GM21723 (cell line): ENCODE measurements around the gene KRTAP29-1.
"Not testable (repeated sequence)": the region's sequence is repeated elsewhere in the genome, so short reads cannot be mapped to it uniquely, and the experiment has no call there.

Experiments used
- ATAC-seq: cut with Tn5 transposase; IDR thresholded peaks from one replicate; pipeline ENCODE4 v1.9.1; 2021; ENCODE audit warnings: mild to moderate bottlenecking, moderate library complexity; ENCODE audit not compliant: unreplicated experiment

The KRTAP29-1 gene, protein sequence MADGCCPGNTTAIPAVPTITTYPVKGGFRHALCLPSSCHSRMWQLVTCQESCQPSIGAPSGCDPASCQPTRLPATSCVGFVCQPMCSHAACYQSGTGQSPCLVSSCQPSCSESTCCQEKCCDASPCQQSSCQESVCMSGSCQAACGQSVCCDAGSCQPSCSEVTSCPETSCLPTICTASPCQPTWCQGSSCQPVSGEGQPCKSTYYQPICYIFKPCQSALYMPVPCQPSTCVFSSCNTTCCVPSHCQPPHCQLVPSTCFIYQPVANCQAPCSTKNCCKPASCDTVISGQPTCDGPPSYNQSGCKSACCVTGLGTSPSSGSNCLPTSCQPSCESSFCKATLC

DNA sequence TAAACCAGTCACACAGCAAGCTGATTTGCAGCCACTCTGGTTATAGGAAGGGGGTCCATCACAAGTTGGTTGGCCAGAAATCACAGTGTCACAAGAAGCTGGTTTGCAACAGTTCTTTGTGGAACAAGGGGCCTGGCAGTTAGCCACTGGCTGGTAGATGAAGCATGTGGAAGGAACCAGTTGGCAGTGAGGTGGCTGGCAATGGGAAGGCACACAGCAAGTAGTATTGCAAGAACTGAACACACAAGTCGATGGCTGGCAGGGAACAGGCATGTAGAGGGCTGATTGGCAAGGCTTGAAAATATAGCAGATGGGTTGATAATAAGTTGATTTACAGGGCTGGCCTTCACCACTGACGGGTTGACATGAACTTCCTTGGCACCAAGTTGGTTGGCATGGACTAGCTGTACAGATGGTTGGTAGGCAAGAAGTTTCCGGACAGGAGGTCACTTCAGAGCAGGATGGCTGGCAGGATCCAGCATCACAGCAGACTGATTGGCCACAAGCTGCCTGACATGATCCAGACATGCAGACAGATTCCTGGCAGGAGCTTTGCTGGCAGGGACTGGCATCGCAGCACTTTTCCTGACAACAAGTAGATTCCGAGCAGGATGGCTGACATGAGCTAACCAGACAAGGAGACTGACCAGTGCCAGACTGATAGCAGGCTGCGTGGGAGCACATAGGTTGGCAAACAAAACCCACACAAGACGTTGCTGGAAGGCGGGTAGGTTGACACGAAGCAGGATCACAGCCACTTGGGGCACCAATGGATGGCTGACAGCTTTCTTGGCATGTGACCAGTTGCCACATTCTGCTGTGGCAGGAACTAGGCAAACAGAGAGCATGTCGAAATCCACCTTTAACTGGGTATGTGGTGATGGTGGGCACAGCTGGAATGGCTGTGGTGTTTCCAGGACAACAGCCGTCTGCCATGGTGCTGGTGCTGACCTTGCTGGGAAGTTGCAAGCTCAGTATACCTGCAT is at the start of gene KRTAP29-1:
Gene KRTAP29-1 (minus strand): TSS at position 936 of the 986 bp plus-strand sequence. CDS start 0 bp downstream, at position 936.
- ATAC-seq: no peak

DNA sequence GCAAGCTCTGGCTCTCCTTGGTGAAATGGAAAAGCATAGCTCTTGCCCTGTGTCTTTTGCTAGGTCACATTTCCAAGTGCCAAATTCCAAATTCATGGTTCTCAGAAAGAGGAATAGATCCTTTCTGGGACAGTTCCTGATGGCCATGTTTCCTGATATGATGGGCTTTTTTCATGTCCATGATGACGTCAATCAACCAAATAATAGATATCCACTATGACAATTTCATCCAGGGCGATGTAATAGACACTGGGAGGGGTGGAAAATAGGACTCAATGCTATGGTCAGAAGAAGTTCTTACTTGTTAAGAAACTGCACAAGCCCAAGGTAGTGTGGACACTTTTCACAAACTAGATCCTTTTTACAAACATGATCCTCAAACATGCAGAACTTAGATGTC is 48.5 kb upstream of the KRTAP29-1 start:
- ATAC-seq: no peak

DNA sequence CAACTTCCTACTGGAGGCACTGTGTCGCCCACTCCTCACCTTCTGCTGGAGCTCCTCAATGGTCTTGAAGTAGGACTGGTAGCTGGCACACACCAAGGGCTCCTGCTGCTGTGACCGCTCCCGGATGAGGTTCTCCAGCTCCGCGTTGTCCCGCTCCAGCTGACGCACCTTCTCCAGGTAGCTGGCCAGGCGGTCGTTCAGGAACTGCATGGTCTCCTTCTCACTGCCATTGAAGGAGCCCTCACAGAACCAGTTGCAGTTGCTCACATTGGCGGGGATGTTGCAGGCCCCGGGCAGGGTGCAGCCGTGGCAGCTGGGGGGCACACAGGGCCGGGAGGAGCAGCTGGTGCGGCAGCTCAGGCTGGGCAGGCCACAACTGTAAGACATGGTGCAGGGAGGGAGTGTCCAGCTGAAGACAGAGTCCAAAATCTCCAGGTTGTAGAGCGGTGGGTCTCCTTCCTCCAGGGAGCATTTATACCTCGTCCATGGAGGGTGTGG is 47.8 kb upstream of the KRTAP29-1 start, which contains the start of gene KRT33A:
Gene KRT33A (minus strand): TSS at position 448 of the 498 bp plus-strand sequence. CDS start 61 bp downstream, at position 387.
- ATAC-seq: not testable (repeated sequence)

DNA sequence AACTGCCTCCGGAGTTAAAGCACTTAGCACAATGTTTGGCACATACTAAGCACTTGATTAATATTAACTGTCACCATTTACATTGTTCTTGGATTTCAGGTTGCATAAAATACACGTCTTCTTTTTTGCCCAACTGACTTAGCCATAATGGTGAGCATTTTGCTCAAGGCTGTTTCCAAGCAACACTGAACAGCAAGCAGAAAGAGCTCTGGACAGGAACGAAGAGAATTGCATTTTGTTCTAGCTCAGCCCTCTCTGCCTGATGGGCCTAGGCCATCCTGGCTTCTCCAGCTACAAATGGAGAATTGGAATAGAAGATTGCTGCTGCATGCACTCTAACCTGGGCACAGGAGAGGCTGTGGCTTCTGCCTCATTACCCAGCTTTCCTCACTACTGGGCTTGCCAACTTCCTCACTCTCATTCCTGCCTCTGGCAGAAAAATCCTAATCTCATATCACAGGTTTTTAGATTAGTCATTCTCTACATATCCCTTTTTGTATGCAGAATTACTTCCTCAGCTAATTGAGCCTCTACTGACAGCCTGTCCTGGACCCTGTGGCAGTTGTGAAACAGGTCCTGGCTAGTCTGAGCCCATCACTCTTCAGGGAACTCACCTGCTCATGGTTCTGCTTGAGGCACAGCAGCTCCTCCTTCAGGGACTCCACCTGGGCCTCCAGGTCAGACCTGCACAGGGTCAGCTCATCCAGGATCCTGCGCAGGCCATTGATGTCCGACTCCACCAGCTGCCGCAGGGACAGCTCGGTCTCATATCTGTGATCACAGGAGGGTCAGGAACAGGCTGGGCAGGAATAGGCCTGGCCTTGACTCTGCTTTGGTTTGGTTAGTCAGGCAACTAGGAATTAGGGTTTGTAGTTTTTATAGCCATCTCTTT is 45.5 kb upstream of the KRTAP29-1 start:
- ATAC-seq: no peak

DNA sequence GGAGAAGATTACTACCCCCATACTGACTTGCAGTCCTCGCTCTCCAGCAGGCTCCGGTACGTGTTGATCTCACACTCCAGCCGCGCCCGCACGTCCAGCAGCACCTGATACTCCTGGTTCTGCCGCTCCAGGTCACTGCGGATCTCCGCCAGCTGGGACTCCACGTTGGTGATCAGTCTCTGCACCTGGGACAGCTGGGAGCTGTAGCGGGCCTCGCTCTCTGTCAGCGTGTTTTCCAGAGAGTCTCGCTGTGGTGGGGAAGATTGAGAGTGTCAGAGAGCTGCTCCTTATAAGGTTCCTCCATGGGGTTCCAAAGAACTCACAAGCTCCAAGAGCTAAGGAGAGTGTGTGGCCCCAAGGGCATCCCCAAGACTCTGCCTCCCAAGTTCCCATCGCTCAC is 43.8 kb upstream of the KRTAP29-1 start:
- not testable (repeated sequence) for ATAC-seq

DNA sequence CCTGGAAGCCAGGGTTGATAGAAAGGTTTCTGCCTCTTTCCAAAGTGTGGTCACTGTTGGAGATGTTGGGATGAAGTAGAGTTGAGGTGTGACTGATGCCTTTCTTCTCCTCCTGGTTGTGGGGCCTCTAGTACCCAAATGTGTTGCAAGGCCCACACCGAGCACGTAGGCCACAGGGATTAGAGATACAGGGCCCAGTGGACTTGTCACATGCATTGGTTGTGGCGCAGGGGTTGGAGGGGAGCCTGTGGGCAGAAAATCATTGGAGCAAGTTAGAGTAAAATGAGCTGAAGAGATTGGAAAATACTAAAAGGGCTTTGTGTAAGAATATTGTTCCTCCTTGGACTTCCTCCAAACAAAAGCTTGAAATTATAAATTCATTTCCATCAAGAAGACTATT is 43.3 kb upstream of the KRTAP29-1 start:
- no peak for ATAC-seq

DNA sequence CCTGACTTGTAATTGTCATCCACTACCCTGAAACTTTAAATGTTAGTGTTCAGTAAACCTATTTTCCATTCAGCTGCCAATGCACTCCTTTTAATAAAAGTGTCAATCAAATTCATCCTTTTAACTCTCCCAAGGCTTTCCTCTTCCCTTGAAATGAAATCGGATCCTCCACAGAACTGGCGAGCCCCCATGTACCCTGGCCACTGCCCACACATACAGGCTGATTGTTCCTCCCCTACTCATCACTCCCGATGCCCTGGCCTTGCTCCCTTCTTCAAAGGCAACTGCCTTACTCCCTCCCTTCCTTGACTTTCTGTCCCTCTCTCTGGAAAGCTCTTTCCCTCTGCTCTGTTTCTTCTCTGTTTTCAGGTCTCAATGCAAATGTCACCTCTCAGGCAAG is 40.4 kb upstream of the KRTAP29-1 start:
- ATAC-seq: no peak

DNA sequence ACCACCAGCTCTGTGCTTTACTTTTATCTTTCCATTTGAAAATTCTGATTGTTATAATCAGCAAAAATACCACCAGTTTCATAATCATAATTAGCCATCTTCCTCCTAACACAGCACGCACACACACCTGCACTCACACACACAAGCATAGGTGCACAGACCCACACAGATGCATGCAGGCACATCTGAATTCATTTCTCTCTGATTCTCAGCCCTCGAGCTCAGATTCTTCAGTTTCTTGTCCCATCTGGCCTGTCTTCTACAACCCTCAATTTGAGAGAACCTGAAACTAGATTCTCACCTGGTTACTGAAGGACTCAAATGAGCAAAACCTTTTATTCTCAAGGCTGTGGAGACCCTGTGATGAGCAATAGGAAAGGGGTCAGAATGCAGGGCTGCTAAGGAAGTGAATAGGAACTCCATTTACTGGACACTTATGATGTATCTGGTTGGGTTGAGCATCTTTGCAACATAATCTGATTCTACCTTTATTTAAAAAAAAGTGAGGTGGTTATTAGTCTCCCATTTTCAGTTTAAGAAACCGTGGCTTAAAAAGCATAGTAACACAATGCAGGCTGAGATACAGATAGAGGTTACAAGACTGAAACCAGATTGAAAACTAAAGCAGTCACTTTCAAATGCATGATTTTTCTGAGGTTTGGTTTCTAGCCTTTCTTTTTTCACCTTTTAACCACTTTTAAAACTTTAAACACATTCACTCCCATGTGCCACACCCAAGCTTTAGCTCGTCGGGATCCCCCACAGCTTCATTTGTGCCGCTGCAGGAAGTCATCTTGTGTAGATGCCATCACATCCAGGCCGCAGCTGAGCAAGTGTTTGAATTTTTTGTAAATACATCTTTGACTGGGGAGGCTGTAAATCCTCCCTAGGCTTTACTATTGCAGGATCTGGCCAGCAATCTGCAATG is 38.5 kb upstream of the KRTAP29-1 start:
- no peak for ATAC-seq

DNA sequence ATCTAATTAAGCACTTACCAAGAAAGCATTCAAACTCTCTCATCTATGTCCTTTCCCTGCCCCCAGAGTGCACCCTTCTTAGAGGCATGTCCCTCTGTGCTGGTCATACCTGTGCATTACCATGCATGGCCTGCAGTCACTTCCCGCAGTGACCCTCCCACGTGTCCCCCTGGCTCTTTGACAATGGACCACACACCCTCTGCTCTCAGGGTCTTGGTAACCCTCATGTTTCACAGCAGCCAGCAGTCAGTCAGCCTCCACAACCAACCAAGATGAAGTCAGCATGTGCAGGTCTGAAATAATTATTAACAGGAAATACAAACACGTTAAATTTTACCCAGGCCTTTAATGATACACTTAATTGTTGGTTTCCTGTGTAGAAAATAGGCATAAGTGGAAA is 37.8 kb upstream of the KRTAP29-1 start:
- no peak for ATAC-seq

DNA sequence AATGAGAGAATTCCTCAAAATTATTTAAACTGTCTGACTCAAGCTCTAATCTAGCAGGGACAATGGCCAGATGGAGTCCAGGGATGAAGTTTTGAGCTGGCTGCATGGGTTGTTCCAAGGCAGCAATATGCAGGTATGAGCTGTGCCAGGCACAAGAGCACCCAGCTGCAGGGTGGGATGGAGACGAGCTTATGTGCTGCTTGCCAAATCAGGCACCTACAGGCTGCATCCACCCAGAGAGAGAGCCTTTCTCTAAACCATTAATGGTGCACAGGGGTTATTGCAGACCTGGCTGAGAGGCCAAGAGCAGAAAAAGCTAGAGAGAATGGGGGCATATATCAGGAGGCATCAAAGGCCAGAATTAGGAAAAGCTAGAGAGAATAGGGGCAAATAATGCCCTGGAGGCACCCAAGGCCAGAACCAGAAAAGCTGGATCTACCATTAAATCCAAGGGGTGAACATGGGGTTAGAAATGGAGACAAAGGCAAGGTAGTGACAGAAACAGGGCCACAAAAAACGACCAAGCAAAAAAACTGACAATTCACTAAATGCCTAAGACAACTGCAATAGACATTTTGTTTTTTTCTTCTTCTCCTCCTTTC is 37.0 kb upstream of the KRTAP29-1 start:
- ATAC-seq: no peak

DNA sequence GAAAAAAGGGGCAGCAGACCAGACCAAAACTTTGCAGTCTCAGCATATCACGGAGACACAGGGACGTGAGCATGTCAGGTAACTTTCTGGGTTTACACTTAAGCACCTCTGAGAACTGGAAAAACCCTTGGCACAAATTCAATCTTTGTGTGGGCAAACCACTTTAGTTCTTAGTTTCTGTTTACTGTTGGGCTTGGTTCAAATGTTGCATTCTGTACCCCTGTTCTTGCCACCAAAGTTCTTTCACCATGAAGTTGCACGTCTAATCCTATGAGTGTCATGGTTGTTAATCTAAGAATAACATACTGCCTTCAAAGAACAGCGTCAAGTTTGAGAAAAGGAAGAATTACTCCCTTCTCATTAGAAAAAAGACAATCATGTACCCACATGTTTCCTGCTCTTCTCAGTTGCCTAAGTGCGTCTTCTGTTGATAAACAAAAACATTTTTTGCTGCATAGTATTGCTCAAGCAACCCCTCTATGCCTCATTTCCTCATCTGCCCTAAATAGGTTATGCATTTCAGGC is 36.4 kb upstream of the KRTAP29-1 start:
- no peak for ATAC-seq

DNA sequence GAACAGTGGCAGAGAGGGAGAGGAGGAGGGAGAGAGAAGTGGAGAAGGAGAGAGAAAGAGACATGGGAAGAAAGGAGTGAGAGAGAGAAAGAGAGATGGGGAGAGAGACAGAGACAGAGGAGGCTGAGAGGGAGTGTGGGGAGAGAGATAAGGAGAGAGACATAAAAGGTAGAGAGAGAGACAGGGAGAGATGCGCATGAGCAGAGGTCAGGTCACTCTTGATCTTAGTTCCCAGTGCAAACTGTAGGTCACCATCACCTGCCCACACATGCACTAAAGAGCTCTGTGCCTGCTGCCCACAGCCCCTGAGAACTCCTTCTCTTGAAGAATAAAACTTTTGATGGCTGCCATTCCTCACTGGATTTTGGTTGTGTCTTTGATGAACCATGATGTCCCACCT is 33.1 kb upstream of the KRTAP29-1 start:
- ATAC-seq: no peak

DNA sequence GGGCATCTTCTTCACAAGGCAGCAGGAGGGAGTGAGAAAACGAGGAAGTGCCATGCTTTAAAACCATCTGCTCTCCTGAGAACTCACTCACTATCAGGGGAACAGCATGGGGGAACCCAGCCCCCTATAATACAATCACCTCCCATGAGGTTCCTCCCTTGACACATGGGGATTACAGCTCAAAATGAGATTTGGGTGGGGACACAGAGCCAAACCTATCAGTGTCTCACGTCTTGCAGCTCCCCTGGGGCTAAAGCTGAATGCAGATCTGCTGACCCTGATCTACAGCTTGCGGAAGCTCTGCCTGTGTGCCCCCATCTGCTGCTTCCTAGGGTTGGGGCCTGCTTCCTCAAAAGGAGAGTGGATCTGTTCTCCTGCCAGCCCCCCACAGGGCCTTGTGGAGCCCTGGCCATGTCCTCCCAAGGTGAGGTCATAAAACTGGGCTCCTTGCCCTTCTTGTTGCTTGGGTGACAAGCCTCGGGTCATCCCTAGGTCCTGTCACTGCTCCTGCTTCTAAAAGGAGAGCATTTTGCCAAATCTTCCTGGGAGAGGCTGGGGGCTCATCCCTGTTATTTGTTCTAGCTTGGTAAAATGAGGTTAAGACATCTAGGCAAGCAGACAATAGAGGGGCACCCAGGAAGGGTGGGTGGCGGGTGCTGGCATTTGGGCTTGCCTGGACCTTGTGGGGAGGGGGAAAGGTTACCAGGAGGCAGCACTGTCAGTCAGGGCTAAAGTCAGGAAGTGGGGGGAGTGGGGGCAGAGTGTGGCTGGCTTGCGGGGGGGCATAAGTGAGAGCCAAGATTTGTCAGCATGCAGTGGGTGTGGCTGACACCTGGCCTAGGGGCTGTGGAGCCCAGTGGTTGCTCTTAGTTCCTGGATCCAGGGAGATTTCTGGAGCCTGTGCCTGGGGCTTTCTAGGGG is 32.0 kb upstream of the KRTAP29-1 start:
- ATAC-seq: no peak

DNA sequence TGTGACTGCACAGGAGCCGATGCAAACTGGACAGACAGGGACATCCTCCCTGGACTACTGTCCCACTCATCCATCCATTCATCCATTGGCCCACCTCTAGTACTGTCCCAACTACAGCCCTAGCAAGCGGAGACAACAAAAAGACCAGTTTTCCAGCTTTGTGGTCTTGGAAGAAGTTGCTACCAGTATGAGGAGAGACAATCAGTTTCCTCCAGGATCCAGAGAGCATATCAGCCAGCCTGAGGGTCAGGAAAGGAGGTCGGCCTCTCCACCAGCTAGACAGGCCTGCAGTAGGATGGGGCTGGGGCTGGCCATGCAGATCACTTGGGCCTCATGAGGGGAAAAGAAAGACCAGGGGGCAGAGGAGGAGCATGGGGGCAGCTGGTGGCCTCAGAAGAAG is 31.2 kb upstream of the KRTAP29-1 start:
- no peak for ATAC-seq

DNA sequence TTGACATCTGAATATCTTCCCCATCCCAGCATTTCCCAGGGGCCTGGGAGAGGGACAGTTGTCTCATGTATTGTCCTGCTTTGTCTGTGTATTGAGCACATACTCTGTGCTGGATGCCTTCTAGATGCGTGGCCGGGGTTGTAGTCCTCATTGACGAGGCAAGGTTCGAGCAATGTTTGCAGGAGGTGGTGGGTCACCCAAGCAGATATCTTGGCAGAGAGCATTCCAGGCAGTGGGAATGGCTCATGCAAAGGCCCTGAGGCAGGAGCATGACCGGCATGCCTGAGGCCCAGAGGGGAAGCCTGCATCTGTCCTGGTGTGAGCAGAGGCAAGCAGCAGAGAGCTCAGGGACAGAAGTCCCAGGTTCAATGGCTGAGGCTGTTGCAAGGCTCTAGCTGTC is 30.4 kb upstream of the KRTAP29-1 start:
- no peak for ATAC-seq

DNA sequence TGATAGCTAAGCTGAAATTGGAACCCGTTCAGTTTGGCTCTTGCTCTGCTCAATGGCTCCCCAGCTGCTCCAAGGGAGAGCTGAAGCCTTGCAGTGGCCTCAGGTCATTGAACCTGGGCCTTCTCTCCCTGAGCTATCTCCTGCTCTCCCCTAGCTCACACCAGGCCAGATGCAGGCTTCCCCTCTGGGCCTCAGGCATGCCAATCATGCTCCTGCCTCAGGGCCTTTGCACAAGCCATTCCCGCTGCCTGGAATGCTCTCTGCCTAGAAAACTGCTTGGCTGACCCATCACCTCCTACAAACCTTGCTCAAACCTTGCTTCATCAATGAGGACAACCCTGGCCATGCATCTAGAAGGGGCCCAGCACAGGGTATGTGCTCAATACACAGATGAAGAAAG is 29.6 kb upstream of the KRTAP29-1 start:
- no peak for ATAC-seq

DNA sequence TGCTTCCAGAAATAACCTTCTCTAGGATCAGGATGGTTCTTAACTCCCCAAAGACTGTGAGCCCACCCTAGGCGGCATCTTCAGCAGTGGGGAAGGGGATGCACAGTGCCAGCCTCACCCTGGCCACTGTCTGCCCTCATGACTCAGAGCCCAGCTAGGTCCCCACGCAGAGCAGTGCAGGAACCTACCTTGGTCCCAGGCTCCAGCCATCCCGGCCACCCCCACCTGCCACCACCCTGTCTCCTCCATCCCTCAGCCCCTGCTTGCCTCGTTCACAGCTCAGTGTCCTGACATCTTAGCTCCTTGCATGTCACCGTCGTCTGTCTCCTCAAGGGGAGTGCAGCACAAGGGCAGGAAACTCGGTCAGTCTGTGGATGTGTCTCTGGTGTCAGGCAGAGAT is 29.0 kb upstream of the KRTAP29-1 start:
- no peak for ATAC-seq
